WTC11 (cell line): ENCODE data around the gene SLC35G4. TPM values are rescaled to one million over a fixed set of nuclear protein-coding genes. Genes with fewer than 3 reads are reported as not detected.

Experiments
- ATAC-seq: fragments of 200-7000 bp; cut with Tn5 transposase; 2 replicates; pipeline ENCODE4 v1.10.0; 2021; ENCODE audit warnings: mild to moderate bottlenecking, moderate library complexity
- CTCF ChIA-PET: fragments of 300-600 bp; sonication (Branson Sonifier 250); formaldehyde crosslinking; loops from one replicate; lab custom pipeline; 2021; ENCODE audit warnings: antibody characterized with exemption; lab: Charles Lee
- POLR2A ChIA-PET: fragments of 350-600 bp; sonication (Branson Sonifier 250); formaldehyde crosslinking; loops from one replicate; lab custom pipeline; 2021; ENCODE audit warnings: antibody characterized with exemption; lab: Charles Lee
- DNase-seq: peaks from one replicate; pipeline ENCODE4 v3.0.0; 2021; ENCODE audit warnings: low spot score
- H3K27ac Mint-ChIP-seq: 2 replicates; pipeline ENCODE4 v1.8.0; 2021; ENCODE audit warnings: mixed read lengths
- H3K27me3 Mint-ChIP-seq: 2 replicates; pipeline ENCODE4 v1.8.0; 2021; ENCODE audit warnings: low read depth, mild to moderate bottlenecking, moderate library complexity, mixed read lengths
- H3K36me3 Mint-ChIP-seq: 2 replicates; pipeline ENCODE4 v1.8.0; 2021; ENCODE audit warnings: mixed read lengths
- H3K4me1 Mint-ChIP-seq: 2 replicates; pipeline ENCODE4 v1.8.0; 2022; ENCODE audit warnings: mixed read lengths
- H3K4me3 Mint-ChIP-seq: 2 replicates; pipeline ENCODE4 v1.8.0; 2021; ENCODE audit warnings: mild to moderate bottlenecking, moderate library complexity, mixed read lengths
- H3K9me3 Mint-ChIP-seq: 2 replicates; pipeline ENCODE4 v1.8.0; 2021; ENCODE audit warnings: mixed read lengths
- ATF1 ChIP-seq: sonication (generic); formaldehyde crosslinking; IDR thresholded peaks from 2 replicates; pipeline ENCODE4 v1.8.1; 2023; ENCODE audit warnings: mild to moderate bottlenecking, moderate library complexity, missing genetic modification reagents
- CREM ChIP-seq: sonication (generic); formaldehyde crosslinking; IDR thresholded peaks from 2 replicates; pipeline ENCODE4 v1.8.1; 2022; ENCODE audit warnings: mild to moderate bottlenecking, missing genetic modification reagents, moderate library complexity
- ELF4 ChIP-seq: sonication (generic); formaldehyde crosslinking; IDR thresholded peaks from 2 replicates; pipeline ENCODE4 v1.8.1; 2022; ENCODE audit warnings: low read depth, mild to moderate bottlenecking, moderate library complexity, missing genetic modification reagents
- EMX1 ChIP-seq: fragments of 250-450 bp; sonication (Bioruptor Pico); IDR thresholded peaks from 2 replicates; pipeline ENCODE4 v1.8.0; 2021; ENCODE audit warnings: mild to moderate bottlenecking
- KAT7 ChIP-seq: sonication (generic); formaldehyde crosslinking; IDR thresholded peaks from 2 replicates; pipeline ENCODE4 v1.8.1; 2023; ENCODE audit warnings: missing genetic modification reagents, mild to moderate bottlenecking, borderline replicate concordance
- NFATC4 ChIP-seq: fragments of 250-450 bp; sonication (Bioruptor Pico); IDR thresholded peaks from 2 replicates; pipeline ENCODE4 v1.9.0; 2021; ENCODE audit warnings: mild to moderate bottlenecking
- OVOL2 ChIP-seq: fragments of 250-450 bp; sonication (Bioruptor Pico); IDR thresholded peaks from 2 replicates; pipeline ENCODE4 v1.9.0; 2021; ENCODE audit warnings: mild to moderate bottlenecking, borderline replicate concordance
- TEAD1 ChIP-seq: sonication (generic); formaldehyde crosslinking; IDR thresholded peaks from 2 replicates; pipeline ENCODE4 v1.8.0; 2022; ENCODE audit warnings: mild to moderate bottlenecking, missing genetic modification reagents
- ZNF263 ChIP-seq: sonication (generic); formaldehyde crosslinking; IDR thresholded peaks from 2 replicates; pipeline ENCODE4 v1.8.1; 2022; ENCODE audit warnings: low read depth, mild to moderate bottlenecking, moderate library complexity, missing genetic modification reagents
- ZNF396 ChIP-seq: fragments of 250-450 bp; sonication (Bioruptor Pico); IDR thresholded peaks from 2 replicates; pipeline ENCODE4 v1.8.0; 2021; ENCODE audit warnings: mild to moderate bottlenecking, moderate library complexity, borderline replicate concordance
- ZNF423 ChIP-seq: fragments of 250-450 bp; sonication (Bioruptor Pico); IDR thresholded peaks from 2 replicates; pipeline ENCODE4 v2.1.2; 2022; ENCODE audit warnings: mild to moderate bottlenecking, moderate library complexity
- total RNA-seq: library from RNA; stranded (reverse); gene quantifications from 3 replicates; pipeline ENCODE4 v1.2.3, GENCODE V29; 2021
- TF ChIP-seq, protein P1 (sequence below): sonication (generic); formaldehyde crosslinking; IDR thresholded peaks from 2 replicates; pipeline ENCODE4 v1.8.0; 2022; ENCODE audit warnings: mild to moderate bottlenecking, missing genetic modification reagents
- TF ChIP-seq, protein P2 (sequence below): fragments of 250-450 bp; sonication (Bioruptor Pico); IDR thresholded peaks from 2 replicates; pipeline ENCODE4 v1.9.0; 2021; ENCODE audit warnings: mild to moderate bottlenecking
- TF ChIP-seq, protein P3 (sequence below): sonication (generic); formaldehyde crosslinking; IDR thresholded peaks from 2 replicates; pipeline ENCODE4 v1.8.0; 2022; ENCODE audit warnings: mild to moderate bottlenecking, missing genetic modification reagents
- TF ChIP-seq, protein P4 (sequence below): sonication (generic); formaldehyde crosslinking; IDR thresholded peaks from 2 replicates; pipeline ENCODE4 v1.8.1; 2023; ENCODE audit warnings: mild to moderate bottlenecking, missing genetic modification reagents
- TF ChIP-seq, protein P5 (sequence below): fragments of 250-450 bp; sonication (Bioruptor Pico); IDR thresholded peaks from 2 replicates; pipeline ENCODE4 v1.9.0; 2021; ENCODE audit warnings: moderate library complexity, mild to moderate bottlenecking, inconsistent platforms, borderline replicate concordance
- TF ChIP-seq, protein P6 (sequence below): sonication (generic); formaldehyde crosslinking; IDR thresholded peaks from 2 replicates; pipeline ENCODE4 v1.8.0; 2023; ENCODE audit warnings: mild to moderate bottlenecking, missing genetic modification reagents
- TF ChIP-seq, protein P7 (sequence below): sonication (generic); formaldehyde crosslinking; conservative IDR thresholded peaks from 2 replicates; pipeline ENCODE4 v1.8.1; 2022; ENCODE audit warnings: mild to moderate bottlenecking, missing genetic modification reagents
- TF ChIP-seq, protein P8 (sequence below): sonication (generic); formaldehyde crosslinking; IDR thresholded peaks from 2 replicates; pipeline ENCODE4 v1.8.1; 2022; ENCODE audit warnings: mild to moderate bottlenecking, moderate library complexity, missing genetic modification reagents
- TF ChIP-seq, protein P9 (sequence below): sonication (generic); formaldehyde crosslinking; IDR thresholded peaks from 2 replicates; pipeline ENCODE4 v1.8.1; 2023; ENCODE audit warnings: mild to moderate bottlenecking, missing genetic modification reagents, moderate library complexity

The SLC35G4 gene
- total RNA-seq, 1 experiment from 2014 or later = not detected

DNA sequence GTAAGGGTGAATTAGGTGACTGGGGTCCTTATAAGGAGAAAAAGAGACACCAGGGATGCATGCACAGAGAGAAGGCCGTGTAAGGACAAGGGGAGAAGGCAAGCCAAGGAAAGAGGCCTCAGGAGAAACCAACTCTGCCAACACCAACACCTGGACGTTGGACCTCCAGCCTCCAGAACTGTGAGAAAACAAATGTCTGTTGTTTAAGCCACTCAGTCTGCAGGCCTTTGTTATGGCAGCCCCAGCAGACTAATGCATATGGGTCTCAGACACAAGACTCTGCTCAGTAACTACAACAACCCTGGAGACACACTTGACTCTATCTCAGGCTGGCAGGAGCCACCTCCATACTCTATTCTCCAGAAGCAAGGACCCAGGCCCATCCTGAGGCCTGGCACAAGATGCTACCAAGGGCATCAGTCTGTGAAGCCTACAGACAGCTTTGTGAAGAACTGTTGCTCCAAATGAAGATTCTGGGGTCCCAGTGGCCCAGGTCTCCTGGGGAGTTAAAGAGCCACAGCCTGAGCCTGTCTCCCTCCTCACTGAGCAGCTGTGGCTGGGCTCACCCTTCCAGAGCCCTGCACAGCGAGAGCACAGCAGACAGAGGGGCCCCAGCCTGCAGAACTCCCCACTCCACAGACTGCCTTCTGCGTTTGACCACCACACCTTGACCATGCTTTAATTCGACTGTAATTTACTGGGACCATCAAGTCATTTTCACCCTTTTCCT, 43.0 kb upstream of the SLC35G4 start:
- ATAC-seq = no peak
- no peaks in the 10 kb centered on the region for H3K36me3 Mint-ChIP-seq
- no peak overlapping the region for H3K4me3 Mint-ChIP-seq
- H3K9me3 Mint-ChIP-seq = no peaks in the 10 kb centered on the region
- peaks cover 5% of the 10 kb centered on the region for H3K4me1 Mint-ChIP-seq
- no peak for DNase-seq
- TF ChIP-seq, protein P1, sequence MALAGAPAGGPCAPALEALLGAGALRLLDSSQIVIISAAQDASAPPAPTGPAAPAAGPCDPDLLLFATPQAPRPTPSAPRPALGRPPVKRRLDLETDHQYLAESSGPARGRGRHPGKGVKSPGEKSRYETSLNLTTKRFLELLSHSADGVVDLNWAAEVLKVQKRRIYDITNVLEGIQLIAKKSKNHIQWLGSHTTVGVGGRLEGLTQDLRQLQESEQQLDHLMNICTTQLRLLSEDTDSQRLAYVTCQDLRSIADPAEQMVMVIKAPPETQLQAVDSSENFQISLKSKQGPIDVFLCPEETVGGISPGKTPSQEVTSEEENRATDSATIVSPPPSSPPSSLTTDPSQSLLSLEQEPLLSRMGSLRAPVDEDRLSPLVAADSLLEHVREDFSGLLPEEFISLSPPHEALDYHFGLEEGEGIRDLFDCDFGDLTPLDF (CRISPR knock-in tag) = no peak
- CTCF ChIA-PET = no interaction called here
- no peak overlapping the region for H3K27ac Mint-ChIP-seq
- peaks cover 2% of the 10 kb centered on the region; the same call in 1 of the 2 replicates for H3K27me3 Mint-ChIP-seq
- POLR2A ChIA-PET = no interaction called here

DNA sequence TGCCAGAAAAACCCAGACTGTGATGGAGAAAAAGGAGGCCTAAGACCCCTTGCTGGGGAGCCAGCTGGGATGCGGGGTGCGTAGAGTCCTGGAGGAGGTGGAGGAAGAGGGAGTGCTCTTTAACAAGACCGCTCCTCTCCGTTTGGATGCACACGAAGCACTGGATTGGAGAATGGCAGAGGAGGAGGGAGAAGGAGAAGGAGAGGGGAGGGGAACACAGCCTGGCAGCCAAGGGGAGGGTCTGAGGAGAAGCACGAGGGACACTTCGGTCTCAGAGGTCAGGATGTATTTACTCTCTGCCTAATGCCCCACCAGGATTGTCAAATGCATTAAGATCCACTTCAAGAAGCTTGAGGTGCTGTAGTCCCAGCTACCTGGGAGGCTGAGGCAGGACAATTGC, 42.0 kb upstream of the SLC35G4 start:
- peaks cover 5% of the 10 kb centered on the region for H3K4me1 Mint-ChIP-seq
- no peak overlapping the region for H3K4me3 Mint-ChIP-seq
- DNase-seq (no peak), ATAC-seq (no peak)
- no peaks in the 10 kb centered on the region for H3K36me3 Mint-ChIP-seq
- no peak for TF ChIP-seq ELF4
- no peak for TF ChIP-seq ZNF423 (CRISPR knock-in tag)
- TF ChIP-seq ZNF396 = no peak
- TF ChIP-seq, protein P2, sequence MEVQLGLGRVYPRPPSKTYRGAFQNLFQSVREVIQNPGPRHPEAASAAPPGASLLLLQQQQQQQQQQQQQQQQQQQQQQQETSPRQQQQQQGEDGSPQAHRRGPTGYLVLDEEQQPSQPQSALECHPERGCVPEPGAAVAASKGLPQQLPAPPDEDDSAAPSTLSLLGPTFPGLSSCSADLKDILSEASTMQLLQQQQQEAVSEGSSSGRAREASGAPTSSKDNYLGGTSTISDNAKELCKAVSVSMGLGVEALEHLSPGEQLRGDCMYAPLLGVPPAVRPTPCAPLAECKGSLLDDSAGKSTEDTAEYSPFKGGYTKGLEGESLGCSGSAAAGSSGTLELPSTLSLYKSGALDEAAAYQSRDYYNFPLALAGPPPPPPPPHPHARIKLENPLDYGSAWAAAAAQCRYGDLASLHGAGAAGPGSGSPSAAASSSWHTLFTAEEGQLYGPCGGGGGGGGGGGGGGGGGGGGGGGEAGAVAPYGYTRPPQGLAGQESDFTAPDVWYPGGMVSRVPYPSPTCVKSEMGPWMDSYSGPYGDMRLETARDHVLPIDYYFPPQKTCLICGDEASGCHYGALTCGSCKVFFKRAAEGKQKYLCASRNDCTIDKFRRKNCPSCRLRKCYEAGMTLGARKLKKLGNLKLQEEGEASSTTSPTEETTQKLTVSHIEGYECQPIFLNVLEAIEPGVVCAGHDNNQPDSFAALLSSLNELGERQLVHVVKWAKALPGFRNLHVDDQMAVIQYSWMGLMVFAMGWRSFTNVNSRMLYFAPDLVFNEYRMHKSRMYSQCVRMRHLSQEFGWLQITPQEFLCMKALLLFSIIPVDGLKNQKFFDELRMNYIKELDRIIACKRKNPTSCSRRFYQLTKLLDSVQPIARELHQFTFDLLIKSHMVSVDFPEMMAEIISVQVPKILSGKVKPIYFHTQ (CRISPR knock-in tag) = no peak
- no peak for TF ChIP-seq KAT7 (CRISPR knock-in tag)
- no peak for TF ChIP-seq ZNF263 (CRISPR knock-in tag)
- no peak for TF ChIP-seq ATF1 (CRISPR knock-in tag)
- TF ChIP-seq, protein P3, sequence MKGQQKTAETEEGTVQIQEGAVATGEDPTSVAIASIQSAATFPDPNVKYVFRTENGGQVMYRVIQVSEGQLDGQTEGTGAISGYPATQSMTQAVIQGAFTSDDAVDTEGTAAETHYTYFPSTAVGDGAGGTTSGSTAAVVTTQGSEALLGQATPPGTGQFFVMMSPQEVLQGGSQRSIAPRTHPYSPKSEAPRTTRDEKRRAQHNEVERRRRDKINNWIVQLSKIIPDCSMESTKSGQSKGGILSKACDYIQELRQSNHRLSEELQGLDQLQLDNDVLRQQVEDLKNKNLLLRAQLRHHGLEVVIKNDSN (CRISPR knock-in tag) = no peak
- TF ChIP-seq, protein P4, sequence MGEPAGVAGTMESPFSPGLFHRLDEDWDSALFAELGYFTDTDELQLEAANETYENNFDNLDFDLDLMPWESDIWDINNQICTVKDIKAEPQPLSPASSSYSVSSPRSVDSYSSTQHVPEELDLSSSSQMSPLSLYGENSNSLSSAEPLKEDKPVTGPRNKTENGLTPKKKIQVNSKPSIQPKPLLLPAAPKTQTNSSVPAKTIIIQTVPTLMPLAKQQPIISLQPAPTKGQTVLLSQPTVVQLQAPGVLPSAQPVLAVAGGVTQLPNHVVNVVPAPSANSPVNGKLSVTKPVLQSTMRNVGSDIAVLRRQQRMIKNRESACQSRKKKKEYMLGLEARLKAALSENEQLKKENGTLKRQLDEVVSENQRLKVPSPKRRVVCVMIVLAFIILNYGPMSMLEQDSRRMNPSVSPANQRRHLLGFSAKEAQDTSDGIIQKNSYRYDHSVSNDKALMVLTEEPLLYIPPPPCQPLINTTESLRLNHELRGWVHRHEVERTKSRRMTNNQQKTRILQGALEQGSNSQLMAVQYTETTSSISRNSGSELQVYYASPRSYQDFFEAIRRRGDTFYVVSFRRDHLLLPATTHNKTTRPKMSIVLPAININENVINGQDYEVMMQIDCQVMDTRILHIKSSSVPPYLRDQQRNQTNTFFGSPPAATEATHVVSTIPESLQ = no peak
- TF ChIP-seq, protein P5, sequence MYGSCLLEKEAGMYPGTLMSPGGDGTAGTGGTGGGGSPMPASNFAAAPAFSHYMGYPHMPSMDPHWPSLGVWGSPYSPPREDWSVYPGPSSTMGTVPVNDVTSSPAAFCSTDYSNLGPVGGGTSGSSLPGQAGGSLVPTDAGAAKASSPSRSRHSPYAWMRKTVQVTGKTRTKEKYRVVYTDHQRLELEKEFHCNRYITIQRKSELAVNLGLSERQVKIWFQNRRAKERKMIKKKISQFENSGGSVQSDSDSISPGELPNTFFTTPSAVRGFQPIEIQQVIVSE (CRISPR knock-in tag) = no peak
- TF ChIP-seq NFATC4 (CRISPR knock-in tag) = no peak
- TF ChIP-seq, protein P6, sequence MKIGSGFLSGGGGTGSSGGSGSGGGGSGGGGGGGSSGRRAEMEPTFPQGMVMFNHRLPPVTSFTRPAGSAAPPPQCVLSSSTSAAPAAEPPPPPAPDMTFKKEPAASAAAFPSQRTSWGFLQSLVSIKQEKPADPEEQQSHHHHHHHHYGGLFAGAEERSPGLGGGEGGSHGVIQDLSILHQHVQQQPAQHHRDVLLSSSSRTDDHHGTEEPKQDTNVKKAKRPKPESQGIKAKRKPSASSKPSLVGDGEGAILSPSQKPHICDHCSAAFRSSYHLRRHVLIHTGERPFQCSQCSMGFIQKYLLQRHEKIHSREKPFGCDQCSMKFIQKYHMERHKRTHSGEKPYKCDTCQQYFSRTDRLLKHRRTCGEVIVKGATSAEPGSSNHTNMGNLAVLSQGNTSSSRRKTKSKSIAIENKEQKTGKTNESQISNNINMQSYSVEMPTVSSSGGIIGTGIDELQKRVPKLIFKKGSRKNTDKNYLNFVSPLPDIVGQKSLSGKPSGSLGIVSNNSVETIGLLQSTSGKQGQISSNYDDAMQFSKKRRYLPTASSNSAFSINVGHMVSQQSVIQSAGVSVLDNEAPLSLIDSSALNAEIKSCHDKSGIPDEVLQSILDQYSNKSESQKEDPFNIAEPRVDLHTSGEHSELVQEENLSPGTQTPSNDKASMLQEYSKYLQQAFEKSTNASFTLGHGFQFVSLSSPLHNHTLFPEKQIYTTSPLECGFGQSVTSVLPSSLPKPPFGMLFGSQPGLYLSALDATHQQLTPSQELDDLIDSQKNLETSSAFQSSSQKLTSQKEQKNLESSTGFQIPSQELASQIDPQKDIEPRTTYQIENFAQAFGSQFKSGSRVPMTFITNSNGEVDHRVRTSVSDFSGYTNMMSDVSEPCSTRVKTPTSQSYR (CRISPR knock-in tag) = no peak
- TF ChIP-seq, protein P7, sequence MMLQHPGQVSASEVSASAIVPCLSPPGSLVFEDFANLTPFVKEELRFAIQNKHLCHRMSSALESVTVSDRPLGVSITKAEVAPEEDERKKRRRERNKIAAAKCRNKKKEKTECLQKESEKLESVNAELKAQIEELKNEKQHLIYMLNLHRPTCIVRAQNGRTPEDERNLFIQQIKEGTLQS = no peak
- TF ChIP-seq, protein P8, sequence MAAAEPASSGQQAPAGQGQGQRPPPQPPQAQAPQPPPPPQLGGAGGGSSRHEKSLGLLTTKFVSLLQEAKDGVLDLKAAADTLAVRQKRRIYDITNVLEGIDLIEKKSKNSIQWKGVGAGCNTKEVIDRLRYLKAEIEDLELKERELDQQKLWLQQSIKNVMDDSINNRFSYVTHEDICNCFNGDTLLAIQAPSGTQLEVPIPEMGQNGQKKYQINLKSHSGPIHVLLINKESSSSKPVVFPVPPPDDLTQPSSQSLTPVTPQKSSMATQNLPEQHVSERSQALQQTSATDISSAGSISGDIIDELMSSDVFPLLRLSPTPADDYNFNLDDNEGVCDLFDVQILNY (CRISPR knock-in tag) = no peak
- TF ChIP-seq EMX1 (CRISPR knock-in tag) = no peak
- TF ChIP-seq TEAD1 (CRISPR knock-in tag) = no peak
- TF ChIP-seq, protein P9, sequence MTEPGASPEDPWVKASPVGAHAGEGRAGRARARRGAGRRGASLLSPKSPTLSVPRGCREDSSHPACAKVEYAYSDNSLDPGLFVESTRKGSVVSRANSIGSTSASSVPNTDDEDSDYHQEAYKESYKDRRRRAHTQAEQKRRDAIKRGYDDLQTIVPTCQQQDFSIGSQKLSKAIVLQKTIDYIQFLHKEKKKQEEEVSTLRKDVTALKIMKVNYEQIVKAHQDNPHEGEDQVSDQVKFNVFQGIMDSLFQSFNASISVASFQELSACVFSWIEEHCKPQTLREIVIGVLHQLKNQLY (CRISPR knock-in tag) = no peak
- no peak for TF ChIP-seq OVOL2 (CRISPR knock-in tag)
- no peak for TF ChIP-seq CREM (CRISPR knock-in tag)
- H3K27ac Mint-ChIP-seq = no peak overlapping the region
- ChIA-PET CTCF (no interaction called here), POLR2A (no interaction called here)
- H3K27me3 Mint-ChIP-seq = peaks cover 2% of the 10 kb centered on the region; the same call in 1 of the 2 replicates
- no peaks in the 10 kb centered on the region for H3K9me3 Mint-ChIP-seq
